Activated CD4-positive, alpha-beta T cell treated with anti-CD3 and anti-CD28 coated beads for 4 hours (primary cell): ENCODE measurements around the gene CTU2.

ENCODE experiments used
- DNase-seq, 2 donors: peaks; one replicate each; pipeline ENCODE4 v3.0.0-alpha.2; 2020

CTU2 gene

GRCh38 chr16:88747588-88748301 lies 41.4 kb downstream of the CTU2 start:
- peak; percentile 37 to 39 for DNase-seq

DNA sequence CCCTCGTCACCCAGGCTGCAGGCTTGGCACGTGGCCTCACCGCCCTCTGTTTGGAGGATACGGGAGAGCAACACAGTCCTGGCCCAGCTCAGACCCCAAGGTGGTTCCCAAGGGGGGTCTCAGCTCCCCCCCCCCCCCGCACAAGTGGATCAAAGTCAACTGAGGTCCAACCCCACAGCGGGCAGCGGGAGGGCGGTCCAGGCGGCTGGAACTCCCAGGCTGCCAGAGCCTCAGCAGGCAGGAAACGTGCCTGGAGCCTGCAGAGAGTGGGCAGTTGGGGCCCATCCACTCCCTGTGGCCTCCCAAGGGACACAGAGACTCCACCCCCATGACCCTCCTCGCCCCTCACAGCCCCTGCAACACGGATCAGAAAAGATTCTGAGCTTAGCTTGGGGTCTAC lies 42.1 kb downstream of the CTU2 start:
- DNase-seq: no peak

GRCh38 chr16:88749358-88749757 lies 43.1 kb downstream of the CTU2 start:
- DNase-seq: no peak

DNA sequence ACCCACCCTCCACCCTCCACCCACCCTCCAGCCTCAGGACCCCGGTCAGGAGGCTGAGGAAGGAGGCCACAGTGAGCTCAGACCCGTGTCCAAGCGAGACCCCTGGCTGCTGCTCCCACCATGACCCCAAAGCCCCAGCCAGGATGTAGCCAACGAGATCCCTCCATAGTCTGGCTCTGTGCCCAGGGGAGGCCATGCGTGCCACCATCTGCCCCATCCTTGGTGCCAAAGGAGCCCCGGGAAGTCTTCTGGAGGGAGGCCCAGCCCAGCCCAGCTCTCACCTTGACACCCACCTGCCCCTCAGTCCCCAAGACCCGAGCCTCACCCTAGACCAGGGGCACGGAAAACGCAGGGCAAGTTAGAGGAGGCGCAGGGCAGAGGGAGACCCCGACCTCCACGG lies 44.6 kb downstream of the CTU2 start:
- DNase-seq: no peak

DNA sequence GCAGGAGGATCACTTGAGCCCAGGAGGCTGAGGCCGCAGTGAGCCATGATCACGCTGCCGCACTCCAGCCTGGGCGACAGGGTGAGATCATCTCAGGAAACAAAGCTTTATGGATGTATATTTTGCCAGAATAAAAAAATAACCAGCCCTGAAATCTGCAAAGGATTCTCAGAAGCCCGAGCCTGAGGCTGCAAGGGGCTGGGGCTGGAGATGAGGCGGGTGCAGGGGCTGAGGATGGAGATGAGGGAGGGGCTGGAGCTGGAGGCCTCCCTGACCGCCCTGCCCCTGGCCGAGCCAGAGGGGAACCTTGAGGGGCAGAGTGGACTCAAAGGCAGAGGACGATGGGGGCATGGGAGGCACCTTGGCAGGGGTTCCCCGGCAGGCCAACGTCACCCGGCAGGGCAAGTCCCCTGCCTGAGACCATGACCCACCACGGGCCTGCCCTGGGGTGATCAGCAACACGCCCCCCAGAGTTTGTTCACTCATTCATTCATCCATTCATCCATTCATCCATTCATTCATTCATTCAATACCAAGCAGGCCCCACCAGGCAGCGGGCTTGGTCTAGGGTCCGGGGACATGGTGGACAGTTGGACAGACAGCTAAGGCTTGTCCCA lies 46.2 kb downstream of the CTU2 start:
- DNase-seq: no peak

DNA sequence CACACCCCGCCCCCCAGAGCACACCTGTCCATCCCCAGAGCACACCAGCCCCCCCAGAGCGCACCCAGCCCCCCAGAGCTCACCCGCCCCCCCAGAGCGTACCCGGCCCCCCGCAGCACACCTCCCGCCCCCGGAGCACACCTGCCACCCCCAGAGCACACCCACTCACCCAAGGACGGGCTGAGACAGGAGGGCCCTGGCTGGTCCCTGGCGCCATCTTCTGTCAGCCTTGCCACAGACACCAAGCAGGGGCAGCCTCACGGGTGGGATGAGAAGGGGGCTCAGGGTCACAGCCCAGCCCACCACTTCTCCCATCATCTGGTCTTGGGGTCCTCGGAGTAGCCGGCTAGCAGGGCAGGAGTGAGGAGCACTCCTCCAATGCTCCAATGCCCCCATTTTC lies 46.9 kb downstream of the CTU2 start:
- DNase-seq: no peak

GRCh38 chr16:88753602-88754001 lies 47.3 kb downstream of the CTU2 start:
- no peak for DNase-seq

DNA sequence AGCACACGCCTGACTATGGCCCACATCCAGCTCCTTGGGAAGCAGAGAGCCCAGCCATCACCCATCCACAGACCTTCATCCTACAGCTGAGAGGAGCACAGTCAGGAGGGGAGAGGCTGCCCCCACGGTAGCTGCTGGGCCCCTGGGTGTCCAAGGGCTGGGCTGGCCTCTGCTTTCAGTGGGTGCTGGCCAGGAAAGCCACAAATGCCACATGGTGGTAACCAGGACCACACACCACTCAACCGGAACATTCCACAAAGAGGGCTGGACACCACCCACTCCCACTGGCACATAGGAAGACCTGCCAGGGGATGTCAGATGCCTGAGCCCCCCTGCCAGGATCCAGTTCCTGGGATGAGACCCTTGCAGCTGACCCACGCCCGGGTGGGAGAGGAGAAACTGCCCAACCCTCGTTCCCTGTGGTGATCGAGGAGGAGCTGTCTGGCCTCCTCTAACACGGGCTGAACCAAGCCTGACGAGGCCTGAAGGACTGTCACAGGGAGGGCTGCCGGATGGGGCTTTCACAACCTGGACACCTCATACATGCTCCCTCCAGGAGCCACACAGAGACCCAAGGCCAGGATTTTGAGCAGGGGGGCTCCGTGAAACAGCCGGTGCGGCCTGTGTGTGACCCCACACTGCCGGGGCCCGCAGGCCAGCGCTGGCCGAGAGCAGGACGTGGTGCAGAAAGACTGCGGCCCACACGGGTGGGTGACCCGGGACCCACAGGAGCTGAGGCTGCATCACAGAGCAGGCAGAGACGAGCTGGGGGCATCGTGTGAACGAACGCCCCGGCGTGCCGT lies 48.0 kb downstream of the CTU2 start:
- no peak for DNase-seq

DNA sequence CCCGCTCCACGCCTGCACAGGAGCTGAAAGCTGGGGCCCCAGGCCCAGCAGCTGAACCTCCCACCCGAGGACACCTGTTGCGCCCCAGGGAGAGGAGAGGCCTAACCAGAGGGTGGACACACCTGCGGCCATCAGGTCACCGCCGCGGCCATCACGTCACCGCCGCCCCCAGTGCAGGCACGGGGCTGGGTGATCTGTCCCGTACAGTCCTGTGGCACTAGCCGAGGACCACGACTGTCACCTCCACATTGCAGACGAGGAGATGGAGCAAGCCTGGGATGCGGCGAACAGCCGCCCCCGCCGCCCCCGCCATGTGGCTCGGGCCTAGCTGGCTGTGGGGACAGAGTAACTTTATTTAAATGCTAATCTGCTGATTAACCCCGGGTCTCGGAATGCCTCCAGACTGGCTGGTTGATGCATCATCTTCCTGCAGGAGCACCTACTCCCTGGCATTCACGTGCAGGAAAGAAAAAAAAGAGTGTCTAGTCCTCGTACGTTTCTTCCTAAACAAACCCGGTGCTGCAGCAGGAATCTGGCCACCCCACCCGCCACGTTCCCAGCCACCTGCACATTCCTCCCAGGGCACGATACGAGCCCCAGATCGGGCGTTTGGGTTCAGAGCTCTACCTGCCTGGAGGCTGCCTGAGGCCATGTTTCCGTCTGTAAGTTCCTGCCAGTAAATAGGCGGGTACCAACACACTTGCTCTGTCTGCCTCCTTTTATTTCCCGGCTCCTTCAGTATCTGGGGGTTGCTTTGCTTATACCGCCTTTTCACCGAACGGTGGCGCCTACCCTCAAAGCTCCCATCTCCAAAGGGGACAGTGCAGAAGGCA lies 48.8 kb downstream of the CTU2 start:
- DNase-seq: no peak

DNA sequence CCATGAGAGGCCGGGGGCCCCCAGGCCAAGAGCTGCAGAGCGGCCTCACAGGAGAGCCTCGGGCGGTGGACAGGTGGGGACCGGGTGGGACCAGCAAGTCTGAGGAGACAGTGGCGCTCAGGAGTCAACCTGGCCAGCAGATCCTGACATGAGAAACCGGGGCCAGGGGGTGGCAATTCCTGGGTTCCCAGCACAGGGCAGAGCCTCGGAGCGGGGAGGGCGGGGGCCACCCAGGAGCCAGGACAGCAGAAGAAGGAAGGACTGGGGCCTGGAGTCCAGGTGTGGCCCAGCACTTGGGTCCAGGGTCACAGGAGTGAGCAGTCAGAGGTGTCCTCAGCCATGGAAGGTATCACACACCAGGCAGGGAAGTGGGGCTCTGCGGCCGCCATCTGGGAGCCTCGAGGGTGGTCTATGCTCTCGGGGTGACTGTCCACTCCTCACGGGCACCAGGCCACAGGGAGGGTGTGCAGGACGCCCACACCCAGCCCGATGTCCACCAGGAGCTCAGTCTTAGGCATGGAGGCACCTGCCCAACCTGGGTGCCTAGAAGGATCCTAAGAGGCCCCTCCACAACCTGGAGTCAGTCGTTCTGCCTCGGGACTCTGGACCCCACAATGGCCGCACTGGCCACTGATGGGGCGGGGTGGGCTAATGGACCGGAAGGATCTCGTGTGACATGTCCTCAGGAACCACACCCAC lies 49.6 kb downstream of the CTU2 start:
- no peak for DNase-seq

DNA sequence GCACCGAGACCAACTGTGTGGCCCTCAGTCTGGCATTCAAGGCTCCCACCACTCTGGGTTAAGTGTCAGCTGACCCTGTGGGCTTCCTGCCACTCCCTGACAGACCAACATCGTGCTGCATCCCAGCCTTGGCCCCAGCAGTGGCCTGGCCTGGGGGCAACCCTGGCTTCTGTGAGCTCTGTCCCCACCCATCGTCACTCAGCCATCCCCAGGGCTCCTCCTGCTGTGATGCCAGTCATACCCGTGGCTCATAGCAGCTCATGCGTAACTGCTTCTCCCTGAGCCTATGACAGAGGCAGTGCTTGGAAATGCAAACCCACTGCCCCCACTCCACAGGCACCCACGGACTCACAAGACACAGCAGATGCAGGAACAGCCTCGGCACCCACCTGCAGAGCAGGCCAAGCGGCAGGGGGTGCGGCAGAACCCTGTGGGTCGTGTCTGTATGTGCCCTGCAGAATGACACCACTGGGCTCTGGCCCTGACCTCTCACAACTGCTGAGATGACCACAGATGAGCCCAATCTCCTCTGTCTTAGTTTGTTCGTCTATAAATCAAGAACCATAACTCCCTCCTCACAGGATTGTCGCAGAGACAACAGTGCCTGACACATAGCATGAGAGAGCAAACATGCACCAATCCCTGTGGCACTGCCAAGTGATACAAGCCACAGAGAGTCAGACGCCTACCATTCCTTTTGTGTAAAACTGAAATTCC lies 52.1 kb downstream of the CTU2 start:
- DNase-seq: no peak

DNA sequence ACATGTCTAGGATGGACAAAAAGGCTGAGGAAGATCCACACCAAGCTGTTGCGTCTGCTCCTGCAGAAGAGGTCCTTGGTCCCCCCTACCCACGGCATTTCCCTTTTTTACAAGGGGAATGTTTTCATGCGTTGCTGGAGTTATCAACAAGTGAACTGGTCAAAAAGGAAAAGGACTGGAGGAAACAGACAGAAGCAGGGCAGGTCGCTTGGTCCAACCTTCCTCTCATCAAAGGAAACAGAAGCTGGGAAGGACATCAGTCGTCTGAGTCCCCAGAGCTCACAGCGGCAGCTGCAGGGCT lies 52.6 kb downstream of the CTU2 start:
- DNase-seq: no peak

- DNase-seq: peak; percentile 48 to 54
These were observed 53.1 kb downstream of the CTU2 start for GRCh38 chr16:88759245-88759975.

DNA sequence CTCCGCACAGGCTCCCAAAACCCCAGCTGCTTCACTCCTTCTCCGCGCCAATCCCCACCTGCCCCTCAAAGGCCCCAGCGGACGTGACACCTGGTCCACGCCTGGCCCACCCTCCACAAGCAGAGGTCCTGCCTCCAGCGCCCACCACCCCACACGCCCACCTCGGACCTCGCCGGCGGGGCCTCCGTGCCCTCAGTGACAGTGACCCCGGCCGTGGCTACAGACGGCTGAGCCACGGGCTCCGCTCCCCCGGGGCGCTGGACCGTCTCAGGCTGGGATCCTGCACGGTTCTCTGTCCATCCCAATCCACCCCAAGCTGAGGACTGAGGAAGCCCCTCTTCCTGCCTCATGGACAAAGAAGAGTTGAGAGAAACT lies 53.7 kb downstream of the CTU2 start:
- DNase-seq: no peak

- DNase-seq: no peak
These were observed 54.3 kb downstream of the CTU2 start for GRCh38 chr16:88760424-88761142.

DNA sequence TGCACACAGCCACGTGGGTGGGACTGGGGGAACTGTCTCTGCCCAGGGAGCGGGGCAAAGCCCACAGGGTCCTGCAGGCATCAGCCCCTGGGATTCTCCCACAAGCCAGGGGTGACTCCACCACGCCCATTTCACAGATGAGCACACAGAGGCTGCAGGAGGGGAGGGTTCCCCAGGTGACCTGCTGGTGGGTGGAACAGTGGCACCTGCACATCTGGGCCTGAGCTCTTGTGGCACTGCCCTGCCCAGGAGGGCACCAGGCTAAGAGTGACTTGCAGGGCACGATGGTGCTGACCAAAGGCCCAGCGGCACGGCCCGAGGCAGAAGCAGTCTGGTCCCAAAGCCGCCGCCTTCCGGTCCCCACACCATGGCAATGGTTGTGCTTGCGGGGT lies 54.8 kb downstream of the CTU2 start:
- no peak for DNase-seq

DNA sequence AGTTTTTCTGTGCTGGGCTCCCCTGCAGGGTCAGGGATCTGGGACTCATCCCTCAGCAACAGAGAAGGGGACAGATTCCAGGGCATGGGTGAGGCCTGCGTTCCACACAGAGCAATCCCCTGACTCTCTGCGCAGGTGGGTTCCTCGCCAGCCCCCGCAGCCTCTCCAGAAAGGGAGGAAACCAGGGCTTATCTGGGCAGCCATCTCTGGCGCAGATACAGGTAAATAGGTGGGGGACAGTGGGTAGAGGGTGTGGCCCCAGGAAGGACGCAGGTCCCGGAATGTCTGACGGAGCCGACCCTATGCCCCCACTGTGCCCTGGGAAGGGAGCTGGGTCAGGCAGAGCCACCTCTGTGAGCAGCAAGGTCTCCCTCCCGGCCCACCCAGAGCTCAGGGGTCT lies 55.5 kb downstream of the CTU2 start:
- DNase-seq: no peak

DNA sequence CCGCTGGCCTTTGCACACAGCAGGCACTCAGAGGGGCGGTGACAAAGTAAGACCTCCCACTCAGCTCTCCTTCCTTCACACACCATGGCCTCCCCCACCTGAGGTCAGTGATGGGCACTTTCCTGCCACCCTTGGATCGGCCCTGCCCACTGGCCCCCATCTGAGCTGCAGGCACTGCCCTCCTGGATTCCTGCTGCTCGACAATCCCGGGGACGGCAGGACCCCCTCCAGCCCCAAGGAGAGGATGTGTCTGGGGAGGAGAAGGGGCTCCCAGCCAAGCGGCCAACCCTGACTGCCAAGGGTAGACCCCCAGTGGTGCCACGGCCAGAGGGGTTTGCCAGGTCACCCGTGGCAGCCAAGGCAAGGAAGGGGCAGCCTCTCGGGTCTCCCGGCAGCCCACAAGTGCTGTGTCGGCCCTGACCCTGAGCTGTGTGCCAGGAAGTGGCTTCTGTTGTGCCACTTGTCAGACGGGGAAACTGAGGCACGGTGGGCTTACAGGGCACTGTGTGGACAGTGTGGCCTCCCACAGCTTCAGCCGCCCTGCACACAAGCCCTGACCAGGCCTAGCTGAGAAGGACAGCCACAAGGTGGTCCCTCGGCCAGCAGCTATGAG lies 56.1 kb downstream of the CTU2 start:
- no peak for DNase-seq

- no peak for DNase-seq
These were observed 56.6 kb downstream of the CTU2 start for GRCh38 chr16:88762941-88763340.

- DNase-seq: no peak
These were observed 57.3 kb downstream of the CTU2 start for GRCh38 chr16:88763502-88764053.
